MCF 10A (cell line): ENCODE results near the gene RAB6B. TPM values are rescaled to one million over a fixed set of nuclear protein-coding genes. Genes with fewer than 3 reads are reported as not detected.

Experiments
- BruUV-seq: library from RNA; stranded (reverse); fragments of 400-500 nt; replicated peaks from 2 replicates; lab custom pipeline; 2021; lab: Mats Ljungman, UMichigan
- CTCF ChIA-PET: fragments of 300-600 bp; sonication (Branson Sonifier 250); formaldehyde crosslinking; extraction: SDS; loops from one replicate; lab custom pipeline; 2021; ENCODE audit warnings: antibody characterized with exemption, inconsistent platforms; lab: Yijun Ruan, JAX
- POLR2A ChIA-PET: fragments of 300-600, 350-650 bp; sonication (Branson Sonifier 250); formaldehyde crosslinking; extraction: SDS; loops from one replicate; lab custom pipeline; 2020; ENCODE audit warnings: antibody characterized with exemption, inconsistent platforms; lab: Yijun Ruan, JAX
- DNase-seq: peaks from one replicate; pipeline ENCODE4 v3.0.0-alpha.2; 2018; ENCODE audit not compliant: unreplicated experiment
- H3K27ac Mint-ChIP-seq: one replicate; pipeline ENCODE4 v1.8.0; 2022; ENCODE audit warnings: mild to moderate bottlenecking, low read depth, mixed read lengths; ENCODE audit not compliant: unreplicated experiment
- H3K27me3 Mint-ChIP-seq: one replicate; pipeline ENCODE4 v1.8.0; 2022; ENCODE audit warnings: mixed read lengths; ENCODE audit not compliant: insufficient read depth, unreplicated experiment
- H3K36me3 Mint-ChIP-seq: one replicate; pipeline ENCODE4 v1.8.0; 2022; ENCODE audit warnings: mild to moderate bottlenecking, moderate library complexity, mixed read lengths; ENCODE audit not compliant: insufficient read depth, unreplicated experiment
- H3K4me1 Mint-ChIP-seq: one replicate; pipeline ENCODE4 v1.8.0; 2022; ENCODE audit warnings: mixed read lengths; ENCODE audit not compliant: insufficient read depth, unreplicated experiment
- H3K4me3 Mint-ChIP-seq: one replicate; pipeline ENCODE4 v1.8.0; 2022; ENCODE audit warnings: mild to moderate bottlenecking, moderate library complexity, mixed read lengths; ENCODE audit not compliant: unreplicated experiment
- H3K9me3 Mint-ChIP-seq: one replicate; pipeline ENCODE4 v1.8.0; 2022; ENCODE audit warnings: mixed read lengths; ENCODE audit not compliant: unreplicated experiment
- CTCF ChIP-seq: fragments of 200-600 bp; IDR thresholded peaks from one replicate; pipeline ENCODE4 v1.8.0; 2022; ENCODE audit warnings: antibody characterized with exemption, mild to moderate bottlenecking; ENCODE audit not compliant: unreplicated experiment
- intact Hi-C: fragments of 100-400 bp; cut with micrococcal nuclease; formaldehyde crosslinking; loops from 2 replicates; pipeline ENCODE4 v1.14.1; 2022
- total RNA-seq: library from RNA; stranded (reverse); gene quantifications from 2 replicates; pipeline ENCODE4 v1.2.3, GENCODE V29; 2022

Gene RAB6B
- total RNA-seq, 1 experiment from 2014 or later: 1.1 TPM

- TF ChIP-seq CTCF: no peak
- intact Hi-C loops: loop anchor here (2.0 kb wide), 1 partner anchor 19 kb away; no protein-coding TSS in a partner anchor
- POLR2A ChIA-PET: interaction anchor here (0.7 to 2.7 kb wide), 9 partner anchors 19 to 542 kb away, joined by 3 to 17 read pairs (median 4); partner anchors contain the start of genes ANAPC13, CEP63 and TOPBP1
- Mint-ChIP-seq H3K36me3 (peaks cover 5% of the 10 kb centered on the region), H3K4me3 (peak overlapping the region; percentile 39), H3K9me3 (no peaks in the 10 kb centered on the region), H3K27me3 (no peaks in the 10 kb centered on the region), H3K4me1 (peaks cover 55% of the 10 kb centered on the region), H3K27ac (peak overlapping the region; percentile 52)
- peak; percentile 92 for DNase-seq
- CTCF ChIA-PET: interaction anchor here (0.6 to 2.2 kb wide), 5 partner anchors 13 to 268 kb away, joined by 3 to 9 read pairs (median 5); no protein-coding TSS in a partner anchor
- BruUV-seq: no TSS peak
These were observed 48.0 kb upstream of the RAB6B start for GRCh38 chr3:133943639-133944141.

GRCh38 chr3:133943031-133943535, 47.4 kb upstream of the RAB6B start:
- Mint-ChIP-seq H3K27me3 (no peaks in the 10 kb centered on the region), H3K4me1 (peaks cover 55% of the 10 kb centered on the region), H3K4me3 (no peak overlapping the region), H3K27ac (peak overlapping the region; percentile 52), H3K36me3 (peaks cover 5% of the 10 kb centered on the region), H3K9me3 (no peaks in the 10 kb centered on the region)
- TF ChIP-seq CTCF: no peak
- DNase-seq: no peak
- intact Hi-C loops: no loop called here
- CTCF ChIA-PET: interaction anchor here (0.6 to 1.3 kb wide), 5 partner anchors 33 to 269 kb away, joined by 3 to 7 read pairs (median 4); no protein-coding TSS in a partner anchor
- POLR2A ChIA-PET: interaction anchor here (0.6 to 2.7 kb wide), 6 partner anchors 19 to 542 kb away, joined by 3 to 17 read pairs (median 4); partner anchors contain the start of genes ANAPC13 and CEP63
- BruUV-seq: no TSS peak

- H3K36me3 Mint-ChIP-seq: peaks cover 2% of the 10 kb centered on the region
- ChIA-PET POLR2A (interaction anchor here (0.5 to 2.1 kb wide), 3 partner anchors 22 to 303 kb away, joined by 3 to 6 read pairs (median 3); no protein-coding TSS in a partner anchor), CTCF (interaction anchor here (0.7 to 0.9 kb wide), 2 partner anchors 100 to 280 kb away, joined by 3 read pairs; no protein-coding TSS in a partner anchor)
- BruUV-seq: no TSS peak
- TF ChIP-seq CTCF: peak; percentile 8
- peak overlapping the region; percentile 57 for H3K27ac Mint-ChIP-seq
- H3K4me1 Mint-ChIP-seq: peaks cover 52% of the 10 kb centered on the region
- intact Hi-C loops: no loop called here
- peak; percentile 84 for DNase-seq
- H3K4me3 Mint-ChIP-seq: no peak overlapping the region
- H3K9me3 Mint-ChIP-seq: no peaks in the 10 kb centered on the region
- H3K27me3 Mint-ChIP-seq: no peaks in the 10 kb centered on the region
These were observed 45.7 kb upstream of the RAB6B start for GRCh38 chr3:133941415-133941821.

GRCh38 chr3:133940536-133940935, 44.9 kb upstream of the RAB6B start:
- TF ChIP-seq CTCF: no peak
- Mint-ChIP-seq H3K27ac (no peak overlapping the region), H3K4me3 (no peak overlapping the region), H3K4me1 (peaks cover 43% of the 10 kb centered on the region), H3K36me3 (no peaks in the 10 kb centered on the region), H3K27me3 (no peaks in the 10 kb centered on the region), H3K9me3 (no peaks in the 10 kb centered on the region)
- intact Hi-C loops: no loop called here
- POLR2A ChIA-PET: no interaction called here
- CTCF ChIA-PET: interaction anchor here (0.9 to 2.7 kb wide), 3 partner anchors 9 to 272 kb away, joined by 3 to 17 read pairs (median 3); no protein-coding TSS in a partner anchor
- DNase-seq: no peak
- no TSS peak for BruUV-seq
